SK-N-SH (cell line): Measurements from ENCODE around the gene SPDEF.

Experiments
- EP300 ChIP-seq, 2 experiments: IDR thresholded peaks; 2 replicates each; pipeline versions ENCODE4 v1.4.0 to v1.6.1; 2012; ENCODE audit warnings: borderline replicate concordance in 1 of 2, low read depth in 1 of 2, low read length in 1 of 2
- EZH2phosphoT487 ChIP-seq: fragments of 200-600 bp; sonication (generic); IDR thresholded peaks from 2 replicates; pipeline ENCODE4 v1.6.1; 2017; ENCODE audit warnings: low read depth, mixed run types, mild to moderate bottlenecking, antibody characterized with exemption, moderate library complexity, borderline replicate concordance
- MEF2A ChIP-seq: IDR thresholded peaks from 2 replicates; pipeline ENCODE4 v1.4.0; 2012; ENCODE audit warnings: low read depth, borderline replicate concordance
- SMC3 ChIP-seq: IDR thresholded peaks from 2 replicates; pipeline ENCODE4 v1.6.1; 2012; ENCODE audit warnings: low read depth, low read length, improper control_type of control experiment
- TF ChIP-seq, protein P1 (sequence below): fragments of 200-600 bp; sonication (generic); IDR thresholded peaks from 2 replicates; pipeline ENCODE4 v1.6.1; 2017; ENCODE audit warnings: antibody characterized with exemption, mild to moderate bottlenecking, moderate library complexity

DNA sequence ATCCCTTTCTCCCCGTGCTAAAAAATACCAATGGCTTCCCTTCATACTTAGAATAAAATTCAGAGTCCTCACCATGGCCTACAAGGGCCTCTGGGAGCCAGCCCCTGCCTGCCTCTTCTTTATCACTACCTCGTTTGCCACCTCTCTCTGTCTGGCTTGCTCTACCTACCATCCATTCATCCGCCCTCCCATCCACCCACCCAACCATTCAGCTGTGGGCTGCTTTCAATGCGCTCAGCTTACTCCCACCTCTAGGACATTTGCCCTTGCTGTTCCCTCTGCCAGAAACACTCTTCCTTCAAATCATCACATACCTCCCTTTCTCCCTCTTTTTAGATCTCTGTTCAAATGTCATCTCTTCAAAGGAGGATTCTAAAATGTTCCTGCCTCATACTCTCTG, 45.8 kb downstream of the SPDEF start:
- TF ChIP-seq, protein P1, sequence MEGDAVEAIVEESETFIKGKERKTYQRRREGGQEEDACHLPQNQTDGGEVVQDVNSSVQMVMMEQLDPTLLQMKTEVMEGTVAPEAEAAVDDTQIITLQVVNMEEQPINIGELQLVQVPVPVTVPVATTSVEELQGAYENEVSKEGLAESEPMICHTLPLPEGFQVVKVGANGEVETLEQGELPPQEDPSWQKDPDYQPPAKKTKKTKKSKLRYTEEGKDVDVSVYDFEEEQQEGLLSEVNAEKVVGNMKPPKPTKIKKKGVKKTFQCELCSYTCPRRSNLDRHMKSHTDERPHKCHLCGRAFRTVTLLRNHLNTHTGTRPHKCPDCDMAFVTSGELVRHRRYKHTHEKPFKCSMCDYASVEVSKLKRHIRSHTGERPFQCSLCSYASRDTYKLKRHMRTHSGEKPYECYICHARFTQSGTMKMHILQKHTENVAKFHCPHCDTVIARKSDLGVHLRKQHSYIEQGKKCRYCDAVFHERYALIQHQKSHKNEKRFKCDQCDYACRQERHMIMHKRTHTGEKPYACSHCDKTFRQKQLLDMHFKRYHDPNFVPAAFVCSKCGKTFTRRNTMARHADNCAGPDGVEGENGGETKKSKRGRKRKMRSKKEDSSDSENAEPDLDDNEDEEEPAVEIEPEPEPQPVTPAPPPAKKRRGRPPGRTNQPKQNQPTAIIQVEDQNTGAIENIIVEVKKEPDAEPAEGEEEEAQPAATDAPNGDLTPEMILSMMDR = no peak
- TF ChIP-seq SMC3 = no peak
- TF ChIP-seq MEF2A = no peak
- no peak for TF ChIP-seq EP300 (IDR thresholded peaks at IDR 0.05; ENCODE audit: borderline replicate concordance in 1 of 2, low read depth in 1 of 2, low read length in 1 of 2)
- no peak for TF ChIP-seq EZH2phosphoT487
